ENCODE data around the gene BANK1. TPM values are rescaled to one million over a fixed set of nuclear protein-coding genes. Genes with fewer than 3 reads are reported as not detected.
A peak's percentile ranks its signal among the peaks of the same experiment; 100 is the strongest.

Gene BANK1
- total RNA-seq, 1 experiment from 2014 or later, result not detected

DNA sequence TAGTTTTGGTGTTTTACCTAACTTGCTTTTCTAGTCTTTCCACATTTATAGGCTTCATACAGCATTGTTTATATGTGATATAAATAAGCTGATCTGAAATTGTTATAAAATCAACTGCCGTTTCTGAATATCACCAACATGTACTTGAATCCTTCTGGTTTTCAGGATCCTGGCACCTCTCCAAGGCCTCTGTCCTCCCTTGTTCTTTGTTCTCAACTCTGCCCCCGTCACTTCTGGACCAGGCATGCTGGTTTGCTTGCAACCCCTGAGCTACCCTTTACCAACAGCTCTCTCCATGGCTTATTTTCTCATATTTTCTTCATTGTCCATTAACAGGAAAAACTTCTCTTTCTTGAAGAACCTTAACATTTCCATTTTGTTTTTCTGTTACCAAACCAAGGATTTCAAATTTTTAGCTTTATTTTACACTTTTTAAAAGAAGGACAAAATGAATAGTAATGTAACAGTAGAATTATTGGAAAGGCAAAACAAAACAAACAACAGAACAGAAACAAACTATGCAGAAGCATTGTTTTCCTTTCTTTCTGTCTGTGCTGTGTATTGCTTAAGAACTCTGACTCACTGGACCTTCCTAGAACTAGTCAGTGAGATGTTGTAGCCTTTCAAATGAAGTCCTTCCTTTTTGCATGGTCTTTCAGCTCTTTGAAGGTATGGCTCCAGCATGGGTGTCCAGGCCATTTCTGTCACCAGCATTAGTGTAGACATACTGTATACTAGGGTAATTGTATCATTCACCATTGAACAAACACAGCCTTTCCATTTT lies 44.8 kb downstream of the BANK1 start:
- H3K36me3 ChIP-seq (replicated peaks; ENCODE audit: control insufficient read depth, insufficient read depth, low read length), result no peaks in the 10 kb centered on the region
- no peak overlapping the region for H3K4me3 ChIP-seq (ENCODE audit: insufficient read depth, low read depth, low read length)
- peak; percentile 3 for DNase-seq
- no peaks in the 10 kb centered on the region for H3K27me3 ChIP-seq (ENCODE audit: control insufficient read depth, insufficient read depth, low read length)

DNA sequence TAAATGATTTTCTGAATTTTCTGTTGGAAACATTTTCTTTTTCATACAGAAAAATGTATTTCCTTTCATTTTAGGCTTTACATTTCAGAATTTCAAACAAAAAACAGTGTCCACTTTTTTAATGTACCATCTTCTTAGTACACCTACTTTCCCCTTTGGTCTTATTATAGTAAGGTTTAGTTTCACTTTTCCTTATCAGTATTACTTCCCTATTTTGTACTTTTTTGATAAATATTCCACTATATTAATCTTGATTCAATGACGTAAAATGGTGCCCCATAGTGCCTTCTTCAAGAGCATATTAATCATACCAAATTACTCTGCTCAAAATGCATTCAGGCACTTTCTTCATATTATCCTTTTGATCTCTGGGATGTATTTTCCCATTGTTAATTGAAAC lies 52.5 kb downstream of the BANK1 start:
- no peaks in the 10 kb centered on the region for H3K27me3 ChIP-seq (ENCODE audit: control insufficient read depth, insufficient read depth, low read length)
- H3K36me3 ChIP-seq (replicated peaks; ENCODE audit: control insufficient read depth, insufficient read depth, low read length), result no peaks in the 10 kb centered on the region
- no peak for DNase-seq
- H3K4me3 ChIP-seq (ENCODE audit: insufficient read depth, low read depth, low read length), result no peak overlapping the region

DNA sequence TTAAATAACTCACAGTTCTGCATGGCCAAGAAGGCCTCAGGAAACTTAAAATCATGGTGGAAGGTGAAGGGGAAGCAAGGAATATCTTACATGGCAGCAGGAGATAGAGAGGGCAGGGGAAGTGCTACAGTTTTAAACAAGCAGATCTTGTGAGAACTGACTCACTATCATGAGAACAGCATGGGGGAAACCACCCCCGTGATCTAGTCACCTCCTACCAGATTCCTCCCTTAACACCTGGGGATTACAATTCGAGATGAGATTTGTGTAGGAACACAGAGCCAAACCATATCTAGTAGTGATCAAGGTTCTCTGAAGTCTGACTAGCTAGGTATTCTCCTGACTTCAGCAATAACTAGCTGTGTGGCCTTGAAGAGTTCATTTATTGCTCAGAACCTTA lies 56.0 kb downstream of the BANK1 start:
- no peaks in the 10 kb centered on the region for H3K36me3 ChIP-seq (replicated peaks; ENCODE audit: control insufficient read depth, insufficient read depth, low read length)
- H3K27me3 ChIP-seq (ENCODE audit: control insufficient read depth, insufficient read depth, low read length), result no peaks in the 10 kb centered on the region
- no peak for DNase-seq
- H3K4me3 ChIP-seq (ENCODE audit: insufficient read depth, low read depth, low read length), result no peak overlapping the region

DNA sequence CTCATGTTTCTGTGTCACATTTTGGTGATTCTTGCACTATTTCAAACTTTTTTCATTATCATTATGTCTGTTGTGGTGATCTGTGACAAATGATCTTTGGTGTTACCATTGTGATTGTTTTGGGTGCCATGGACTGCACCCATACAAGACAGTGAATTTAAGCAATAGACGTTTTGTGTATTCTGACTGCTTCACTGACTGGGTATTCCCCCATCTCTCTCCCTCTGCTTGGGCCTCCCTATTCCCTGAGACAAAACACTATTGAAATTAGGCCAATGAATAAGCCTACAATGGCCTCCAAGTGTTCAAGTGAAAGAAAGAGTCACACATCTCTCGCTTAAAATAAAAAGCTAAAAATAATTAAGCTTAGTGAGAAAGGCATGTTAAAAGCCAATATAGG lies 60.2 kb downstream of the BANK1 start:
- H3K4me3 ChIP-seq (ENCODE audit: insufficient read depth, low read depth, low read length), result no peak overlapping the region
- H3K36me3 ChIP-seq (replicated peaks; ENCODE audit: control insufficient read depth, insufficient read depth, low read length), result no peaks in the 10 kb centered on the region
- H3K27me3 ChIP-seq (ENCODE audit: control insufficient read depth, insufficient read depth, low read length), result no peaks in the 10 kb centered on the region
- DNase-seq, result no peak

DNA sequence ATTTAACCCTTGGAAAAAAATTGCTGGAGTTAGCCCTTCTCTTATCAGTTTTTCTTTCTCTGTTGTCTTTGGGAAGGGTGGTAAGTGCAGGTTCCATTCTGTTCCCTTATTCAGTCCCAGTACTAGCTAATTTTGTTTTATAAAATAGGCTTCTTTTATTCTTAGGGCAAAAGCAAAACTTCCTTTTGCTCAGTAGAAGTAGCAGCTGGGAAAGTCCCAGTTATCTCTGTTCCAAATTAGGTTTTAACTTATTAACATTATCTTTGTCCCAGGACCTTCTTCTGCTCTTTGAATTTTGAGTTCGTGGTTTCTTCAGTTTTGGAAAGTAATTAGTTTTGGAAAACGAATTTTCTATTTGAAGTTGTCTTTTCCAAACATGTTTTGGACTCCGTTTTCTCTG lies 61.1 kb downstream of the BANK1 start:
- H3K4me3 ChIP-seq (ENCODE audit: insufficient read depth, low read depth, low read length), result no peak overlapping the region
- no peak for DNase-seq
- no peaks in the 10 kb centered on the region for H3K36me3 ChIP-seq (replicated peaks; ENCODE audit: control insufficient read depth, insufficient read depth, low read length)
- no peaks in the 10 kb centered on the region for H3K27me3 ChIP-seq (ENCODE audit: control insufficient read depth, insufficient read depth, low read length)

DNA sequence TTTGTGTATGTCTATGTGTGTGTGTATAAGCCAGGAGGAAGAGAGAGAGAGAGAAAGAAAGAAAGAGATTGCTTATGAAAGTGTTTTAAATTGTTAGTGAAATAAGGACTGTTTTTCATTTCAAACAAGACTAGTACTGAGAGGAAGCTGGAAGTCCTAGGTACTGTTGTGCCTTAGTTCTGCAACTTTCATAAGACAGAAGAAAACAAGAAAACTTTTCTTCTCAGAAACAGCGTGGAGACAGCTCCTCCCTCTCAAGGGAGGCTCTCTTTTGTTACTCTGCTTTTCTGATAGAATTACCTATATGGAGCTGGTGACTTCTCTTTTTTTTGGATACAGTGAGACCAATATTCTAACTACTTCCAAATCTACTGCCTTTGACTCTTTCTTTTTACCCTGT lies 62.5 kb downstream of the BANK1 start:
- Histone ChIP-seq H3K27me3 (ENCODE audit: control insufficient read depth, insufficient read depth, low read length) (no peaks in the 10 kb centered on the region), H3K4me3 (ENCODE audit: insufficient read depth, low read depth, low read length) (no peak overlapping the region), H3K36me3 (replicated peaks; ENCODE audit: control insufficient read depth, insufficient read depth, low read length) (no peaks in the 10 kb centered on the region)
- DNase-seq, result no peak

DNA sequence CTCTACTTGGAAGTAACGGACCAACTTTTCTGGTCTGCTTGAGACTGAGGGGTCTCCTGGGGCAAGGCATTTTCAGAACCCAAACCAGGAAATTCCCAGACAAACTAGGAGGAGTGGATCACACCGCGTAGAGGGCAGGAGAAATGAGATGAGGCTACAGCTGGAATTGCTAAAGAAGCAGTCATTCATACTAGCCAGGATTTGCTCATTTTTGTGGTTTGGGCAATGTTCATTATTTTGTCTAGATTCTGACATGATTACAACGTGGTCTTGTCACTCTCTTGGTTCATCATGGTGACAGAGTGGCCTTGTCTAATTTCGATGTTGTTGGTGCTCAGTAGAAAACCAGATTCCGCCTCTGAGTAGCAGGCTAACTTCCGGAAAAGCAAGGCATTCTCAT lies 63.2 kb downstream of the BANK1 start:
- no peak for DNase-seq
- H3K4me3 ChIP-seq (ENCODE audit: insufficient read depth, low read depth, low read length), result no peak overlapping the region
- no peaks in the 10 kb centered on the region for H3K36me3 ChIP-seq (replicated peaks; ENCODE audit: control insufficient read depth, insufficient read depth, low read length)
- H3K27me3 ChIP-seq (ENCODE audit: control insufficient read depth, insufficient read depth, low read length), result no peaks in the 10 kb centered on the region

DNA sequence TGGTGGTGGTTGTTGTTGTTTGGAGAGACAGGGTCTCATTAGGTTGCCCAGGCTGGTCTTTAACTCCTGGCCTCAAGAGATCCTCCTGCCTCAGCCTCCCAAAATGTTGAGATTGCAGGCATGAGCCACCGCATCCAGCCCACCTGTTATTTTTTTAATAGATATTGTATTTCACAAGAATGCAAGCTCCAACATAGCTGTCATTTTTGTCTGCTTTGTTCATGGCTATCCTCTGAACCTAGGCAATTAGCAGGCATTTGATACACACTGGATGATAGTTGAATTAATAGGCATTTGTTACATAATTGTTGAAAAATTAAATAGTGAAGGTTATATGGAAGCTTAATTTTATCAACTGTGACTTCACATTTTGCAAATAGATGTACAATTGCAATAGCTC lies 64.7 kb downstream of the BANK1 start:
- H3K4me3 ChIP-seq (ENCODE audit: insufficient read depth, low read depth, low read length), result no peak overlapping the region
- DNase-seq, result no peak

DNA sequence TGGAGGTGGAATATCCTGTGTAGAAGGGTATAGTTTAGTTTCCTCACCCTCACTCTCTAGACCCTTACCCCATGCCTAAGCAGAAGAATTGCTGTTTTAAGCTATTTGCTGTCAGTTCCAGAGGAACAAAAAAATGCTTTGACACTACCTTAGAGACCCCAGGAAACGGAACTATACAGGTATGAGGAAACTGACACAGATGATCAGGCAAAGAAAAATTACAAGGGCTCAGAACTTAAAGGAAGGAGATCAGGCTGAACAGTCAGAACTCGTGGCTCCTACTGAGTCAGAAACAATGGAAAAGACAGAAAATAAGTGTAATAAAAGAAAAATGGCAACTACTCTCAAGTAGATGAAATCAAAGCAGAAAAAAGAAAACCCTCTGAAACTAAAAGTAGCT lies 65.6 kb downstream of the BANK1 start:
- DNase-seq, result no peak
- Histone ChIP-seq H3K27me3 (ENCODE audit: control insufficient read depth, insufficient read depth, low read length) (no peaks in the 10 kb centered on the region), H3K36me3 (replicated peaks; ENCODE audit: control insufficient read depth, insufficient read depth, low read length) (no peaks in the 10 kb centered on the region), H3K4me3 (ENCODE audit: insufficient read depth, low read depth, low read length) (no peak overlapping the region)

More for the DNA sequence above, 64.7 kb downstream of the BANK1 start:
- Histone ChIP-seq H3K27me3 (ENCODE audit: control insufficient read depth, insufficient read depth, low read length) (no peaks in the 10 kb centered on the region), H3K36me3 (replicated peaks; ENCODE audit: control insufficient read depth, insufficient read depth, low read length) (no peaks in the 10 kb centered on the region)

DNA sequence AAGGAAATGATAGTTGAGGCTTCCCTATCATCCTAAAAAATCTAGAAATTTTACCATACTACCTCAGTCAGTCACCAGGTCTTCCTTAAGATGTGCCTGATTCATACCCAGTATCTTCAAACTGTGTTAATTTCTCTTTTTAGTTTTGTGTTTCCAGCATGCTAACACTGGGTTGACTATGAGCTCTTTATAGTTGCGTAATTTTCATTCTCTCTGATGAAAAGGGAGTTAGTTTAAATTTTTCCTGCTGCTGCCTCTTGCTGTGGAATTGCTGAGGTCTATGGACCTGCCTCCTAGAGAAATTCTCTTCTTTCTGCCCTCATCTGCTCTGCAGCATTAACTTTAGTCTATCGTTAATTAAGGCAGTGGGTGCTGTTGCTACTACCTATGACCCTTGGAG lies 66.6 kb downstream of the BANK1 start:
- Histone ChIP-seq H3K4me3 (ENCODE audit: insufficient read depth, low read depth, low read length) (no peak overlapping the region), H3K27me3 (ENCODE audit: control insufficient read depth, insufficient read depth, low read length) (no peaks in the 10 kb centered on the region), H3K36me3 (replicated peaks; ENCODE audit: control insufficient read depth, insufficient read depth, low read length) (no peaks in the 10 kb centered on the region)
- no peak for DNase-seq

DNA sequence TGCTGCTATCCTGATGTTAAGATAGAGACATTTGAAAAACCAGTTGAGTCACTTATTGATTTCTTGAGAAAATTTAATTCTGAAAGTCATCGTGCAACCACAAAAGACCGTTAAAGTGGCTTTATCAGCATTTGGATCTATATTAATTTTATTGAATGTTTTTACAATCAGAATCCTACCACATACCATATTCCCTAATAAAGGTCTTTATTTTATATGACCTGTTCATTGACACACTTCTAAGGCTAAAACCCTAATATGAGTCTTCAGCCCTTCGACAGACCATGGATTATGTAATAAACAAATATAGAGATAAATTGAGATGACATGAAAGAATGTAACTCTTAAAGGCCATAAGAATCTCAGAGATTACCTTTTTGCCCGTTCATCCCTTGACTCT lies 68.1 kb downstream of the BANK1 start:
- Histone ChIP-seq H3K27me3 (ENCODE audit: control insufficient read depth, insufficient read depth, low read length) (no peaks in the 10 kb centered on the region), H3K36me3 (replicated peaks; ENCODE audit: control insufficient read depth, insufficient read depth, low read length) (no peaks in the 10 kb centered on the region), H3K4me3 (ENCODE audit: insufficient read depth, low read depth, low read length) (no peak overlapping the region)
- no peak for DNase-seq

DNA sequence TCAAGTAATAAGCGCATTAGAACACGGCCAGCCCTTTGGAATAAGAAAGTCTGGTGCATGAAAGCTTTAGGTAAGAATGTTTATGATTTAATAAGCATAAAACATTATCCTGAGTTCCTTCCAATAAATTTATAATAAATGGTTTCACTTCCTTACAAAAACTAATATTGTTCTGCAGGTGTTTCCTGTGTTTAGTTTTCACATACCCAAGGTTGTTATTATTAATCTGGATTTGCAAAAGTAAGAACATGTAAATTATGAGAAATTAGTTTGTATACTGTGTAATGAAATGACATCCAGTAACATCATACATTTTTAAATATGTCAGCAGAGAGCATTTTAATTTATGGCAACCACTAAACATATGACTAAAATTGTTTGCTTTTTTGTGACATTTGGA lies 72.1 kb downstream of the BANK1 start:
- no peak for DNase-seq

DNA sequence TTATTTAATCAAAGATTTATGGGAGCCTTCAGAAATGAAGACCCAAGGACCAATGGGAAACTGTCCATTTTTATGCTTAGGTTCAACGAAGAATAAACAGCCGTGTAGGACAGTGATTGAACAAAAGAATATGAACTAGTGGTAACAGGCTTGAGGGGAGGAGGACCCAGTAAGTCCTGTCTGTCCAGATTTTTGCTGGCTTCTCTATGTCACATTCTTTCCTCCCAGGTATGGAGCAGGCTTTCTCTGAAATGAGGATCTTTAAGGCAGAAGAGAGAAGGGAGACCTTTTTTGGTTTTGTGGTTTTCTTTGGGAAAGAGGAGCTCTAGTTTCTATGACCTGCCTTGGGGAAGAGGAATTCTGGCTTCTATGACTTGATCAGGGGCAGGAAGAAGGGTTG lies 74.1 kb downstream of the BANK1 start:
- H3K36me3 ChIP-seq (replicated peaks; ENCODE audit: control insufficient read depth, insufficient read depth, low read length), result no peaks in the 10 kb centered on the region
- DNase-seq, result no peak
- H3K4me3 ChIP-seq (ENCODE audit: insufficient read depth, low read depth, low read length), result no peak overlapping the region
- H3K27me3 ChIP-seq (ENCODE audit: control insufficient read depth, insufficient read depth, low read length), result no peaks in the 10 kb centered on the region

More for the DNA sequence above, 72.1 kb downstream of the BANK1 start:
- Histone ChIP-seq H3K27me3 (ENCODE audit: control insufficient read depth, insufficient read depth, low read length) (no peaks in the 10 kb centered on the region), H3K4me3 (ENCODE audit: insufficient read depth, low read depth, low read length) (no peak overlapping the region), H3K36me3 (replicated peaks; ENCODE audit: control insufficient read depth, insufficient read depth, low read length) (no peaks in the 10 kb centered on the region)

DNA sequence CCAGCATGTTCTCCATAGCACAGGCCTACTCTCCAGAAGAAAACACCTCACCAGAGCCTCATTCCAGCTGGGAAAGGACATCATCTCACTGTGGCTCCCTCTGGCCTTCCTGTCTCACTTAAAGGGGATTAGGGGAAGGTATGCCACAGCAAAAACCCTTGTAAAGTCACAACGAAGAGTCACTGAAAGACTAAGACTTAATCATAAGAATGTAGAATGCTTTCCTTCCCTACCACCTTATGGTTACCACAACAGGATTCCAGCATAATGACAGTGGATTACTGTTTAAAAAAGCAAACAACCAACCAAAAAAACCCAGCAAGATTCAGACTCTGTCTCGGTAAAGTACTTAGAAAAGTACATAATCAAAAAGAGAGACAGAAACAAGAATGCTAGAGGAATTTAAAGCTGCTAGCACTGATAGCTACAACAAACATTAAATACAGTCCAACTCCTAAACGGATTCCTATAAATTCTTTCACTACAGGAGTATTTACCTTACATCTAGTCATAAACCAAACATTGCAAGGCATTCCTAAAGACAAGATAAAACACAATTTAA lies 75.1 kb downstream of the BANK1 start:
- no peaks in the 10 kb centered on the region for H3K27me3 ChIP-seq (ENCODE audit: control insufficient read depth, insufficient read depth, low read length)
- DNase-seq, result no peak
- no peaks in the 10 kb centered on the region for H3K36me3 ChIP-seq (replicated peaks; ENCODE audit: control insufficient read depth, insufficient read depth, low read length)
- no peak overlapping the region for H3K4me3 ChIP-seq (ENCODE audit: insufficient read depth, low read depth, low read length)

DNA sequence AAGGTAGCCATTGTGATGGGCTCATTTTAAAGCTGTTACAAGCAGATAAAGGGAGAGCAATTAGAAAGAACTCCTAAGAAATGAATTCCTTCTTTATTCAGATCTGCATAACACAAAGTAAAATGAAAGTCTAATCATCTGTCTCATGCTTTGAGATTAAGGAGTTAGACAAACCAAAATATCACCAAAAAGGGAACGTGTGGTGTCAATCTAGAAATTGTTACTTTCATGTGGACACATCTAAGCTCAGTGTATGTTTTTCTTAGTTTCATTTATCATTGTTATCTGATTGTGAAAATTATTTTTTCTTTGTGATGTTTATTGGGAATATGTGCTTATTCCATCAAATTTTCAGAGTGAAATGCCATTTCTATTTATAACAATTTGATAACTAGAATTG lies 80.3 kb downstream of the BANK1 start:
- Histone ChIP-seq H3K36me3 (replicated peaks; ENCODE audit: control insufficient read depth, insufficient read depth, low read length) (no peaks in the 10 kb centered on the region), H3K27me3 (ENCODE audit: control insufficient read depth, insufficient read depth, low read length) (no peaks in the 10 kb centered on the region), H3K4me3 (ENCODE audit: insufficient read depth, low read depth, low read length) (no peak overlapping the region)
- DNase-seq, result no peak
